HG03175 (cell line): ENCODE results near the gene AVL9.
"Not testable (repeated sequence)": the region's sequence is repeated elsewhere in the genome, so short reads cannot be mapped to it uniquely, and the experiment has no call there.

Experiments
- ATAC-seq: cut with Tn5 transposase; IDR thresholded peaks from one replicate; pipeline ENCODE4 v1.9.1; 2021; ENCODE audit warnings: mild to moderate bottlenecking, moderate library complexity; ENCODE audit not compliant: unreplicated experiment

Gene AVL9

GRCh38 chr7:32494946-32495297, 367 bp upstream of the AVL9 start:
- no peak for ATAC-seq

DNA sequence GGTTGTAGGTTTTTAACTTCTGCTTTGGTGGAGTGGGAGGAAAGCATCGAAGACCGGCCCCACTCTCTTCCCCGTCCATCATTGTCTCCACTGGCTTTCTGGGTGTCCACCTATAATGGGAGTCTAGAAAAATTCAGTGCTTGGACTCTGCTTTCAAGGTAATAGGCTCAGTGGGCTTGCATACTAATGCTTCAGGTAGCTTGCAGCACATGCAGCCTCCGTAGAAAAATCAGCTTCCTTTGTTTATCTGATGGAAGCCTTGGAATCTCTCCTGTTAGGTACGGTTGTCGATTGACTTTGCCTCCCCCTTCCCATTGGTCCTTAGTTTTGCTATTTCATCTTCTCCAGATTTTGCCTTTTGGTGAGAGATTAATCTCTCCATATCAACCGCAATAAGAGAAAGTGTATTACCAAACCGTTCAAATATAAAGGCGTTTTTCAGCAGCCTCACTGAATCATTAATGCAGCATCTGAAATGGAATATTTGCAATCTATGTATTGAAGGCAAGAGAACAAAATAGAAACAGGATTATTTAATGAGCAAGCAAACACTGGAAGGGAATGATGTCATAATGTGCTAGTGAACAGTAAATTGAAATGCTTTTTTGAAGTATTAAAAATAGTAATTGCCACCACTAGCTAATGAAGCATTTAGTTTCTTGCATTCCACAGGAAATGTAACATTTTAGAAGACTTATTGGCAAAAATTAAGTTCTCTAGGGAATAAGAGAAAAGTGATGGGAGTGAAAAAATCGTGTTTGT, 944 bp downstream of the AVL9 start:
- no peak for ATAC-seq

- not testable (repeated sequence) for ATAC-seq
Measured at GRCh38 chr7:32499755-32500154, 4.5 kb downstream of the AVL9 start.

DNA sequence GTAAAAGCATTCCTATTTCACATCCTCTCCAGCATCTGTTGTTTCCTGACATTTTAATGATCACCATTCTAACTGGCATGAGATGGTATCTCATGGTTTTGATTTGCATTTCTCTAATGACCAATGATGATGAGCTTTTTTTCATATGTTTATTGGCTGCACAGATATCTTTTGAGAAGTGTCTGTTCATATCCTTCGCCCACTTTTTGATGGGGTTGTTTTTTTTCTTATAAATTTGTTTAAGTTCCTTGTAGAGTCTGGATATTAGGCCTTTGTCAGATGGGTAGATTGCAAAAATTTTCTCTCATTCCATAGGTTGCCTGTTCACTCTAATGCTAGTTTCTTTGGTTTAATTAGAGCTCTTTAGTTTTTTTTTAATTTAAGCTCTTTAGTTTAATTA, 4.9 kb downstream of the AVL9 start:
- not testable (repeated sequence) for ATAC-seq

DNA sequence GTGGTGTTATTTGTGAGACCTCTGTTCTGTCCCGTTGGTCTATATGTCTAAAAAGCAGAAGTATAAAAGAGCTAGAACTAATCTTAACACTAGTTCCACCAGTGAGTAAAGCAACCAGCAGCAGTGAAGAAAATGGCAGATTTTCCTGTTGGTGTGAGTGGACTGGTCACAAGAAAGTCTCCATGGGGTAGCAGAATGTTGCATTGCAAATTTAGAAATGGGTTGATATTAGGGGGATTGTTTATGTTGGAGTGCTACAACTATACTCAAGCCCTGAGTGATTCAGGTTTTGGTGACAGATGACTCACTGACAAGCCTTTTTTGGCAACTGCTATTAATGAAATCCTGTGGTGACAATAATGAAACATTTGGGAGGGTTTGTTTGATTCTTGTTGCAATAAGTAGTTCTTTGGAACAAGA, 5.6 kb downstream of the AVL9 start:
- ATAC-seq: peak; percentile 59

- no peak for ATAC-seq
Measured at GRCh38 chr7:32501522-32501921, 6.2 kb downstream of the AVL9 start.

- no peak for ATAC-seq
Measured at GRCh38 chr7:32502728-32503127, 7.4 kb downstream of the AVL9 start.

DNA sequence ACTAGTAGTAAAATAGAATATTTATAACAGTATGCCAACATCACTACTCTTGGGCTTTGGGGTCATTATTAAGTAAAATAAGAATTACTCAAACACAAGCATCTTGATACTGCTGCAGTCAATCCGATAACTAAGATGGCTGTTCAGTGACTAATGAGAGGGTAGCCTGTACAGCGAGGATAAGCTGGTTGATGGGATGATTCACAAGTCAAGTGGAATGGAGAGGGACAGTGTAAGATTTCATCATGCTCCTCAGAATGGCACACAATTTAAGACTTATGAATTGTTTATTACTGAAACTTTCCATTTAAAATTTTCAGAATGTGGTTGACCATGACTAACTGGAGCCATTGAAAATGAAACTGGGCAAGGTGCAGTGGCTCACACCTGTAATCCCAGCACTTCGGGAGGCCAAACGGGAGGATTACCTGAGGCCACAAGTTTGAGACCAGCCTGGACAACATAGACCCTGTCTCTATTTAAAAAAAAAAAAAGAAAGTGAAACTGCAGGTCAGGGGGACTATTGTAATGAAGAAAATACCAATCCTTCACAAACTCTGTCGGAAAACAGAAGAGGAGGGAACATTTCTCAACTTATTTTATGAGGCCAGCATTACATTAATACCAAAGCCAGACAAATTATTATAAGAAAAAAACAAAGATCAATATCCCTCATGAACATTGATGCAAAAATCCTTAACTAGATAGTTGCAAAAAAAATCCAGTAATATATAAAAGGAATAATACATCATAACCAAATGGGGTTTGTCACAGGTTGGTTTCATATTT, 11.2 kb downstream of the AVL9 start:
- ATAC-seq: no peak

GRCh38 chr7:32507414-32507813, 12.1 kb downstream of the AVL9 start:
- ATAC-seq: no peak

- ATAC-seq: no peak
Measured at GRCh38 chr7:32511791-32512190, 16.5 kb downstream of the AVL9 start.

DNA sequence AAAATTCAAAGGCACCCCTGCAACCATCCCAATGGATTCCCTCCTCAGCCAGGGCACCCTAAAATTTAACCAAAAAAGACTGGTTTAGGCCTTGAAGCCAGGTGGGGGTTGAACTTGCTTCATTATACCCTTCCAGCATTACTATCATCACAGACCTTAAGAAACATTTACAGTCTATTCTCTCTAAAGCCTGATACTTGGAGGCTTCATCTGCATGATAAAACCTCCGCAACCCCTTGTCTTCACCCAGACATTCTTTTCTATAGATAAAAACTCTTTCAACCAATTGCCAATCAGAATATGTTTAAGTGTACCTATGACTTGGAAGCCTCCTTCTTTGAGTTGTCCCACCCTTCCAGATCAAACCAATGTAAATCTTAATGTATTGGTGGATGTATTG, 17.9 kb downstream of the AVL9 start:
- ATAC-seq: no peak

GRCh38 chr7:32515890-32516550, 20.7 kb downstream of the AVL9 start:
- peak; percentile 67 for ATAC-seq

- no peak for ATAC-seq
Measured at GRCh38 chr7:32516551-32517100, 21.3 kb downstream of the AVL9 start.

DNA sequence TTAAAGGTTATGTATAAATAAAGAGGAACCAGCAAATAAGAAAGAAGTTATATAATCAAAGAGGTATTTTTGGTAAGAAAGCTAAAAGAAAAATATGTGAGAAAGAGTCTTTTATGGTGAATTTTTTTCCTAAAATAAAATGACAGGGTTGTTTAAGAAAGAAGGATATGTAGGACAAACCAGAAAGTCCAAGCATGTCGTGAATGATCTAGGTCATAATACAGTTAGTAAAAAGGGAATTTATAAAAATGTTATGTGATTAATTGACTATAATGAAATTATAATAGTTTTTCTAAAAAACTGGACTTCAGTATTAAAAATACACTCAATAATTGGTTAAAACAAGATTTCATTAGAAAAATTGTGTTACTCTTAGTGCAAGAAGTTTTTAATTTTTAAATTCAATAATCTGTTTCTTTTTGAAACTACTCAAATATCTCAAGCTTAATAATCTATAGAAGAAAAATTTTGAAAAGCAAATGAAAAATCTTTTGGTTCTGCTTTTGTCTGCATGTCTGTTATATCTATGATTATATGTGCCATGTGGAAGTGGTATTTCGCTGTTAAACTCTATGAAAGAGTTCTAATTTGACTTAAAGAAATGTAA, 23.3 kb downstream of the AVL9 start:
- ATAC-seq: no peak

DNA sequence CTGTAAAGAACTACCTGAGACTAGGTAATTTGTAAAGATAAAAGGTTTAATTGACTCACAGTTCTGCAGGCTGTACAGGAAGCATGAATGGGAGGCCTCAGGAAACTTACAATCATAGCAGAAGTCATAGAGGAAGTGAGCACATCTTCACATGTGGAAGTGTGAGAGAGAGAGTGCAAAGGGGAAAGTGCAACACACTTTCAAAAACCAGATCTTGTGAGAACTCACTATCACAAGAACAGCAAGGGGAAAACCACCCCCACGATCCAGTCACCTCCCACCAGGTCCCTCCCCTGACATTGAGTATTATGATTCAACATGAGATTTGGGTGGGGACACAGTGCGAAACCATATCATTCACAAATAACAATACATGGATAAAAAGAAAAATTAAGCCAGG, 24.5 kb downstream of the AVL9 start:
- no peak for ATAC-seq

GRCh38 chr7:32522746-32523530, 27.6 kb downstream of the AVL9 start:
- no peak for ATAC-seq

- no peak for ATAC-seq
Measured at GRCh38 chr7:32524631-32525030, 29.3 kb downstream of the AVL9 start.

DNA sequence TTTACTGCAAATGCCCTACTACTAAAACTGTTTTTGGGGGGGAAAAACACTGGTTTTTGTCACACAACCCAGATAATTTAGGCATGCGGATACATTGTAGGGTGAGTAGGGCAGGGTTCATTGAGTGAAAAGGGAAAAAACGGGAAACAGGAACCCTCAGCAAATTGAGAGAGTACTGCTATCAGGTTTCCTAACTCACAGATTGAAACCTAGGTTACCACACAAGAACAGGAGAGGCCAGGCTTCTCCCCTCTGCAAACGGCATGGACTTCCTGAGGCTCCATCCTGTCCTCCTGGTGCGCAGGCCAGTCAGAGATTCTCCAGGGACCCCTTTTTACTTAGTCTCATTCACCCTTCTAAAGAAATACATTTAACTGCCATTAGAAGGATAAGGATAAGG, 30.6 kb downstream of the AVL9 start:
- ATAC-seq: no peak

GRCh38 chr7:32531402-32531801, 36.1 kb downstream of the AVL9 start:
- ATAC-seq: no peak

DNA sequence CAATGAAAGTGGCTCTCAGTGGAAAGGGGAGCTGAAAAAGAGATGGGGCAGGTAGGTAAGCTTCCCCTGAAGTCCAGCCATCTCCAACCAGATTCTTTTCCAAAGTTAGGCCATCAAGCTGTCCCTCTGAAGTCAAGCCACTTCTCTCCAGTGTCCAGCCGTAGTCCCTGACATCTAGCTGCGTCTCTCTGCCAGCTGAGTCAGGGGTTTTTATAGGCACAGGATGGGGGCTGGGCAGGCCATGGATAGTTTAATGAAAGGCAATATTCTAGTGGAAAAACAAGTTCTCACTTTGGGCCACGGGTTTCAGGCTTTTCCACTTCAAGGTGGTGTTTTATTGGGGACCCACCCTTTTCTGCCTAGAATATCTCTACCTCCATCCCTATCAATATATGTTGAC, 36.8 kb downstream of the AVL9 start:
- ATAC-seq: no peak
